Measurements from ENCODE around the gene GRM8. TPM values are rescaled to one million over a fixed set of nuclear protein-coding genes. Genes with fewer than 3 reads are reported as not detected.

Gene GRM8
- total RNA-seq, 1 experiment from 2014 or later = 0.40 TPM

DNA sequence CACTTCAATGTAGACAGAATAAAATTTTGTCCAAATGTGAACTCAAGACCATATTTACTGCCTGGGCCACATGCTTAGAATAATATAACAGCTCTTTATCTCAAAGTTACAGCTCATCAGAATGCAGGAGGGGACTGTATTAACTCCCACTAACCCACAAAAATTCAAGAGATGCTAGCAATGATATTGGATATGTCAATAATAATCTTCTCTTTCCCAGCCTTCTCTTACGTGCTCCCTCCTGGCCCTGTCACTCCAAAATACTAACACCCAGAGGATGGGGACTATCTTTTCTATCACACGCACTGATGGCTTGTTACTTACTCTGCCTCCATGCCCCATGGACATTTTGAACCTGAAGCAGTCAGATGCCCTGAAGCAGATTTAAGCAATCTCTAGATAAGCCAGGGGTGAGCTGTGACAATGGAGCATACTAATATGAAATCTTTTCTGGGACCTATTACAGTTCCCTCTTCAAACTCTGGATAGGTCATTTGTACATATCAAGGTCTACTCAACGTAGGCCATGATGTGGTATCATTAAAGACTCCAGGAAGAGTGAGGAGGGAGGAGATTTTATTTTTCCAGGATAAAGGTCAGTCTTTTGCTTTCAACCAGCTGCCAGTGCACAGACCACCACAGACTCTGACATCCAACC is 803.0 kb downstream of the GRM8 start:
- peaks cover 20% of the 10 kb centered on the region for H3K4me1 Mint-ChIP-seq (ENCODE audit: low read depth, unreplicated experiment)
- H3K27me3 Mint-ChIP-seq (ENCODE audit: unreplicated experiment) = no peaks in the 10 kb centered on the region
- H3K27ac Mint-ChIP-seq (ENCODE audit: unreplicated experiment) = no peak overlapping the region
- CTCF ChIA-PET = no interaction called here
- H3K9me3 Mint-ChIP-seq (ENCODE audit: low read depth, unreplicated experiment) = no peaks in the 10 kb centered on the region
- TF ChIP-seq, protein P1, sequence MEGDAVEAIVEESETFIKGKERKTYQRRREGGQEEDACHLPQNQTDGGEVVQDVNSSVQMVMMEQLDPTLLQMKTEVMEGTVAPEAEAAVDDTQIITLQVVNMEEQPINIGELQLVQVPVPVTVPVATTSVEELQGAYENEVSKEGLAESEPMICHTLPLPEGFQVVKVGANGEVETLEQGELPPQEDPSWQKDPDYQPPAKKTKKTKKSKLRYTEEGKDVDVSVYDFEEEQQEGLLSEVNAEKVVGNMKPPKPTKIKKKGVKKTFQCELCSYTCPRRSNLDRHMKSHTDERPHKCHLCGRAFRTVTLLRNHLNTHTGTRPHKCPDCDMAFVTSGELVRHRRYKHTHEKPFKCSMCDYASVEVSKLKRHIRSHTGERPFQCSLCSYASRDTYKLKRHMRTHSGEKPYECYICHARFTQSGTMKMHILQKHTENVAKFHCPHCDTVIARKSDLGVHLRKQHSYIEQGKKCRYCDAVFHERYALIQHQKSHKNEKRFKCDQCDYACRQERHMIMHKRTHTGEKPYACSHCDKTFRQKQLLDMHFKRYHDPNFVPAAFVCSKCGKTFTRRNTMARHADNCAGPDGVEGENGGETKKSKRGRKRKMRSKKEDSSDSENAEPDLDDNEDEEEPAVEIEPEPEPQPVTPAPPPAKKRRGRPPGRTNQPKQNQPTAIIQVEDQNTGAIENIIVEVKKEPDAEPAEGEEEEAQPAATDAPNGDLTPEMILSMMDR (IDR thresholded peaks at IDR 0.05; ENCODE audit: unreplicated experiment) = no peak
- intact Hi-C loops (cut with micrococcal nuclease; ENCODE audit: unreplicated experiment) = no loop called here
- BruUV-seq (replicated peaks) = no TSS peak
- peak overlapping the region; percentile 30 for H3K4me3 Mint-ChIP-seq (ENCODE audit: low read depth, unreplicated experiment)
- H3K36me3 Mint-ChIP-seq (ENCODE audit: insufficient read depth, unreplicated experiment) = no peaks in the 10 kb centered on the region
- no peak for DNase-seq

- no peak for DNase-seq
- no peaks in the 10 kb centered on the region for H3K27me3 Mint-ChIP-seq (ENCODE audit: unreplicated experiment)
- H3K4me1 Mint-ChIP-seq (ENCODE audit: low read depth, unreplicated experiment) = peaks cover 20% of the 10 kb centered on the region
- CTCF ChIA-PET = no interaction called here
- H3K9me3 Mint-ChIP-seq (ENCODE audit: low read depth, unreplicated experiment) = no peaks in the 10 kb centered on the region
- intact Hi-C loops (cut with micrococcal nuclease; ENCODE audit: unreplicated experiment) = no loop called here
- TF ChIP-seq, protein P1 (IDR thresholded peaks at IDR 0.05; ENCODE audit: unreplicated experiment) = no peak
- no TSS peak for BruUV-seq (replicated peaks)
- H3K36me3 Mint-ChIP-seq (ENCODE audit: insufficient read depth, unreplicated experiment) = no peaks in the 10 kb centered on the region
- no peak overlapping the region for H3K27ac Mint-ChIP-seq (ENCODE audit: unreplicated experiment)
- no peak overlapping the region for H3K4me3 Mint-ChIP-seq (ENCODE audit: low read depth, unreplicated experiment)
Measured at GRCh38 chr7:126447984-126448383, 804.8 kb downstream of the GRM8 start.

GRCh38 chr7:126445991-126446390 is 806.8 kb downstream of the GRM8 start:
- no TSS peak for BruUV-seq (replicated peaks)
- no peaks in the 10 kb centered on the region for H3K36me3 Mint-ChIP-seq (ENCODE audit: insufficient read depth, unreplicated experiment)
- TF ChIP-seq, protein P1 (IDR thresholded peaks at IDR 0.05; ENCODE audit: unreplicated experiment) = no peak
- DNase-seq = no peak
- CTCF ChIA-PET = no interaction called here
- H3K27me3 Mint-ChIP-seq (ENCODE audit: unreplicated experiment) = no peaks in the 10 kb centered on the region
- peaks cover 24% of the 10 kb centered on the region for H3K4me1 Mint-ChIP-seq (ENCODE audit: low read depth, unreplicated experiment)
- H3K4me3 Mint-ChIP-seq (ENCODE audit: low read depth, unreplicated experiment) = no peak overlapping the region
- intact Hi-C loops (cut with micrococcal nuclease; ENCODE audit: unreplicated experiment) = no loop called here
- H3K9me3 Mint-ChIP-seq (ENCODE audit: low read depth, unreplicated experiment) = no peaks in the 10 kb centered on the region
- H3K27ac Mint-ChIP-seq (ENCODE audit: unreplicated experiment) = no peak overlapping the region

DNA sequence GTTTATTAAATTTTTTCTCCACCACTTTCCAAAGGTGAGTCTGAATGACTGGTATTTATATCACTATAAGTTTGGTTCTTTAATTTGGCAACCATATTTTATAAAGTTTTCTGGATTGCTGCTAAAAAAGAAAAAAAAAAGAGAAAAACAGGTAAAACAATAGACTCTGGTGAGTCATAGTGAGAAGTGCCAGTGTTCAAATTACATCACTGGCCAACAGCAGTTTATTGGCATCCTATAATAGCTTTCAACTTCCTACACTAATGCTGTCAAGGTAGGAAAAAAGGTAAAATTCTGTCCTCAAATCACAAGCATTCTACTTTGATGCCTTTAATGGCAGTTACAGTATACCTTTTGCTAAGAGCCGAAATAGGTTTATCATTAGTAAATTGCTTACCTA is 808.8 kb downstream of the GRM8 start:
- H3K4me3 Mint-ChIP-seq (ENCODE audit: low read depth, unreplicated experiment) = no peak overlapping the region
- TF ChIP-seq, protein P1 (IDR thresholded peaks at IDR 0.05; ENCODE audit: unreplicated experiment) = no peak
- DNase-seq = no peak
- peaks cover 9% of the 10 kb centered on the region for H3K4me1 Mint-ChIP-seq (ENCODE audit: low read depth, unreplicated experiment)
- H3K27me3 Mint-ChIP-seq (ENCODE audit: unreplicated experiment) = no peaks in the 10 kb centered on the region
- no peak overlapping the region for H3K27ac Mint-ChIP-seq (ENCODE audit: unreplicated experiment)
- BruUV-seq (replicated peaks) = no TSS peak
- no peaks in the 10 kb centered on the region for H3K9me3 Mint-ChIP-seq (ENCODE audit: low read depth, unreplicated experiment)
- no peaks in the 10 kb centered on the region for H3K36me3 Mint-ChIP-seq (ENCODE audit: insufficient read depth, unreplicated experiment)
- CTCF ChIA-PET = no interaction called here
- intact Hi-C loops (cut with micrococcal nuclease; ENCODE audit: unreplicated experiment) = no loop called here
